Gastroesophageal sphincter (tissue), 3 donors: ENCODE measurements around the gene PLIN4.

Source experiments
- CTCF ChIP-seq, 4 experiments: fragments of 200-600 bp in 2 of 4; fragments of 450-650 bp in 2 of 4; sonication (generic) in 1 of 4; IDR thresholded peaks; one replicate each; pipeline ENCODE4 v1.5.1; 2017 to 2019; ENCODE audit warnings: antibody characterized with exemption in 4 of 4, mild to moderate bottlenecking in 2 of 4, moderate library complexity in 2 of 4
- POLR2A ChIP-seq, 2 donors: fragments of 450-650 bp; IDR thresholded peaks; one replicate each; pipeline ENCODE4 v1.6.1; 2017; ENCODE audit warnings: antibody characterized with exemption in 2 of 2, mild to moderate bottlenecking in 2 of 2, moderate library complexity in 1 of 2

- TF ChIP-seq POLR2A (IDR thresholded peaks at IDR 0.05) (no peak), CTCF (IDR thresholded peaks at IDR 0.05) (no peak)
Measured at GRCh38 chr19:4525563-4526002, 7.3 kb upstream of the PLIN4 start.
